T-cell (primary cell): ENCODE results near the gene SELPLG. TPM values are rescaled to one million over a fixed set of nuclear protein-coding genes. Genes with fewer than 3 reads are reported as not detected.

Experiments
- ATAC-seq, 4 experiments: fragments of 200-7000 bp in 3 of 4; fragments of 150-1000 bp in 1 of 4; cut with Tn5 transposase; replicated peaks in 1 of 4; 1 replicate in 3 of 4; 2 replicates in 1 of 4; pipeline ENCODE4 v1.10.0; 2021; ENCODE audit warnings: moderate library complexity in 3 of 4, mild to moderate bottlenecking in 2 of 4, moderate number of reproducible peaks in 1 of 4
- CTCF ChIA-PET, 2 donors: fragments of 300-600 bp; sonication (Branson Sonifier 250); formaldehyde crosslinking; loops; one replicate each; lab custom pipeline; 2022; ENCODE audit warnings: antibody characterized with exemption in 2 of 2; lab: Charles Lee
- POLR2A ChIA-PET, 2 donors: fragments of 300-600 bp; sonication (Branson Sonifier 250); formaldehyde crosslinking; loops; one replicate each; lab custom pipeline; 2022; ENCODE audit warnings: antibody characterized with exemption in 2 of 2; lab: Charles Lee
- DNase-seq, 35 experiments: peaks; one replicate each; pipeline versions ENCODE4 v3.0.0 to v3.0.0-alpha.2; 2013 to 2023
- H3K27ac ChIP-seq: one replicate; pipeline ENCODE4 v1.5.1; 2013; ENCODE audit warnings: low read length
- H3K27me3 ChIP-seq, 2 experiments: replicated peaks in 1 of 2; 1 replicate in 1 of 2; 2 replicates in 1 of 2; pipeline versions ENCODE4 v1.6.1 to v1.7.0; 2013; ENCODE audit warnings: low read length in 1 of 2, mixed read lengths in 1 of 2; ENCODE audit not compliant: control insufficient read depth in 2 of 2, insufficient read depth in 2 of 2; ENCODE audit errors: extremely low read depth in 1 of 2
- H3K36me3 ChIP-seq, 2 donors: 1 replicate in 1 of 2; 2 replicates in 1 of 2; pipeline versions ENCODE4 v1.6.1 to v1.7.0; 2013; ENCODE audit warnings: low read length in 1 of 2; ENCODE audit not compliant: control insufficient read depth in 2 of 2, insufficient read depth in 1 of 2; ENCODE audit errors: extremely low read depth in 1 of 2
- H3K4me1 ChIP-seq, 2 experiments: 1 replicate in 1 of 2; 2 replicates in 1 of 2; pipeline versions ENCODE4 v1.6.1 to v1.7.0; 2013; ENCODE audit warnings: low read length in 2 of 2, mixed read lengths in 1 of 2; ENCODE audit not compliant: insufficient read depth in 2 of 2, control insufficient read depth in 1 of 2; ENCODE audit errors: extremely low read depth in 1 of 2
- H3K4me3 ChIP-seq, 2 donors: 1 replicate in 1 of 2; 2 replicates in 1 of 2; pipeline versions ENCODE4 v1.5.1 to v1.7.0; 2013; ENCODE audit warnings: mild to moderate bottlenecking in 2 of 2, low read length in 1 of 2, moderate library complexity in 1 of 2; ENCODE audit not compliant: control insufficient read depth in 1 of 2; ENCODE audit errors: extremely low read depth in 1 of 2
- H3K9me3 ChIP-seq: 2 replicates; pipeline ENCODE4 v1.7.0; 2013
- H3K27ac Mint-ChIP-seq, 2 donors: one replicate each; pipeline ENCODE4 v1.8.0; 2020 to 2021; ENCODE audit warnings: mild to moderate bottlenecking in 2 of 2, mixed read lengths in 2 of 2
- H3K27me3 Mint-ChIP-seq, 2 donors: one replicate each; pipeline ENCODE4 v1.8.0; 2021 to 2022; ENCODE audit warnings: mixed read lengths in 2 of 2
- H3K36me3 Mint-ChIP-seq: one replicate; pipeline ENCODE4 v1.8.0; 2021; ENCODE audit warnings: mixed read lengths
- H3K4me1 Mint-ChIP-seq, 3 donors: one replicate each; pipeline ENCODE4 v1.8.0; 2020 to 2022; ENCODE audit warnings: mixed read lengths in 3 of 3, mild to moderate bottlenecking in 1 of 3
- H3K4me3 Mint-ChIP-seq, 3 donors: one replicate each; pipeline ENCODE4 v1.8.0; 2020 to 2022; ENCODE audit warnings: mild to moderate bottlenecking in 3 of 3, mixed read lengths in 3 of 3, moderate library complexity in 3 of 3
- H3K9me3 Mint-ChIP-seq, 3 donors: one replicate each; pipeline ENCODE4 v1.8.0; 2020 to 2022; ENCODE audit warnings: mixed read lengths in 3 of 3
- WGBS: methylation state at CpG from one replicate; pipeline ENCODE4 v1.1.5; 2013; ENCODE audit warnings: missing lambda C conversion rate; ENCODE audit not compliant: insufficient coverage; 5-methylcytosine and 5-hydroxymethylcytosine counted together
- total RNA-seq, 35 experiments: library from RNA in 6 of 35; stranded (reverse) in 6 of 35; fragments of 120-200 nt in 1 of 35; gene quantifications; one replicate each; pipeline versions ENCODE4 v1.2.1 to v1.2.4 and lab custom pipeline; 2013 to 2026

SELPLG gene
- total RNA-seq, 5 donors from 2014 or later (not counting 1 experiment from before 2014, with no cell fraction given) = 102 to 220 (median 215) TPM

- H3K27me3 Mint-ChIP-seq = no peaks in the 10 kb centered on the region
- Histone ChIP-seq H3K27me3 (peaks cover 0 to 23% of the 10 kb centered on the region in 2 experiments), H3K4me3 (no peak overlapping the region), H3K9me3 (no peaks in the 10 kb centered on the region), H3K4me1 (no peaks in the 10 kb centered on the region), H3K36me3 (no peaks in the 10 kb centered on the region), H3K27ac (no peak overlapping the region)
- no peak overlapping the region for H3K27ac Mint-ChIP-seq
- CTCF ChIA-PET = interaction anchor here in 1 of 2 donors (0.6 kb wide), 1 partner anchor 369 kb away, joined by 4 read pairs; no protein-coding TSS in a partner anchor
- no peak for ATAC-seq
- H3K36me3 Mint-ChIP-seq = no peaks in the 10 kb centered on the region
- WGBS = 81% methylated on average over 5 of the region's 15 CpGs
- no peaks in the 10 kb centered on the region for H3K4me1 Mint-ChIP-seq
- POLR2A ChIA-PET = interaction anchor here (0.6 kb wide), 3 partner anchors 51 to 1537 kb away, joined by 3 to 8 read pairs (median 4); no protein-coding TSS in a partner anchor
- H3K9me3 Mint-ChIP-seq = no peaks in the 10 kb centered on the region
- DNase-seq = no peak
- no peak overlapping the region for H3K4me3 Mint-ChIP-seq
These were observed 44.5 kb downstream of the SELPLG start for GRCh38 chr12:108589028-108589839.

- ChIA-PET POLR2A (no interaction called here), CTCF (no interaction called here)
- H3K27me3 ChIP-seq = peaks cover 0 to 23% of the 10 kb centered on the region in 2 experiments
- H3K9me3 ChIP-seq = no peaks in the 10 kb centered on the region
- H3K4me3 ChIP-seq = no peak overlapping the region
- DNase-seq (no peak), ATAC-seq (no peak)
- no peaks in the 10 kb centered on the region for H3K27me3 Mint-ChIP-seq
- no peaks in the 10 kb centered on the region for H3K36me3 Mint-ChIP-seq
- no peak overlapping the region for H3K27ac Mint-ChIP-seq
- no CpG with 5 or more reads among the region's 4 CpGs for WGBS
- no peaks in the 10 kb centered on the region for H3K9me3 Mint-ChIP-seq
- H3K36me3 ChIP-seq = no peaks in the 10 kb centered on the region
- no peak overlapping the region for H3K4me3 Mint-ChIP-seq
- H3K27ac ChIP-seq = no peak overlapping the region
- no peaks in the 10 kb centered on the region for H3K4me1 Mint-ChIP-seq
- H3K4me1 ChIP-seq = no peaks in the 10 kb centered on the region
These were observed 45.9 kb downstream of the SELPLG start for GRCh38 chr12:108587826-108588225.

- ChIA-PET CTCF (no interaction called here), POLR2A (no interaction called here)
- Mint-ChIP-seq H3K4me3 (no peak overlapping the region), H3K4me1 (no peaks in the 10 kb centered on the region), H3K36me3 (no peaks in the 10 kb centered on the region), H3K27me3 (no peaks in the 10 kb centered on the region), H3K27ac (no peak overlapping the region), H3K9me3 (no peaks in the 10 kb centered on the region)
- no peaks in the 10 kb centered on the region for H3K4me1 ChIP-seq
- H3K4me3 ChIP-seq = no peak overlapping the region
- ATAC-seq = no peak
- H3K36me3 ChIP-seq = no peaks in the 10 kb centered on the region
- no peaks in the 10 kb centered on the region for H3K9me3 ChIP-seq
- DNase-seq = no peak
- H3K27ac ChIP-seq = no peak overlapping the region
- H3K27me3 ChIP-seq = peaks cover 0 to 23% of the 10 kb centered on the region in 2 experiments
- 83% methylated on average over 7 of the region's 11 CpGs for WGBS
These were observed 47.4 kb downstream of the SELPLG start for GRCh38 chr12:108586306-108586705.

DNA sequence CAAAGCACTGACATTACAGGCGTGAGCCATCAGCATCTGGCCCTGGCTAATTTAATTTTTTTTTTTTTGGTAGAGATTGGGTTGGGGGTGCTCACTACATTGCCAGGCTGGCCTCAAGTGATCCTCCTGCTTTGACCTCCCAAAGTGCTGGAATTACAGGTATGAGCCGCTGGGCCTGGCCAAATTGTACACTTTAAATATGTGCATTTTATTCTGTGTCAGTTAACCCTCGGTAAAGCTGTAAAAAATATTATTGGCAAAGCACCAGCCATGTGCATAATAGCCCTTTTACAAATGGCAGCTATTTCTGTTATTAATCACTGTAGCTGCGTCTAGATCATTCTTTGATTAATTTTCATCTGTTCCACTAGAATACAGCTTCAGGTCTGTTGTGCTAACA is 47.8 kb downstream of the SELPLG start:
- Histone ChIP-seq H3K4me1 (no peaks in the 10 kb centered on the region), H3K36me3 (no peaks in the 10 kb centered on the region), H3K4me3 (no peak overlapping the region), H3K9me3 (no peaks in the 10 kb centered on the region), H3K27me3 (peaks cover 0 to 23% of the 10 kb centered on the region in 2 experiments), H3K27ac (no peak overlapping the region)
- ATAC-seq = no peak
- ChIA-PET CTCF (no interaction called here), POLR2A (no interaction called here)
- no peaks in the 10 kb centered on the region for H3K9me3 Mint-ChIP-seq
- DNase-seq = no peak
- H3K4me3 Mint-ChIP-seq = no peak overlapping the region
- 83% methylated on average over 1 of the region's 4 CpGs for WGBS
- no peaks in the 10 kb centered on the region for H3K4me1 Mint-ChIP-seq
- H3K27me3 Mint-ChIP-seq = no peaks in the 10 kb centered on the region
- no peaks in the 10 kb centered on the region for H3K36me3 Mint-ChIP-seq
- H3K27ac Mint-ChIP-seq = no peak overlapping the region

- H3K27me3 Mint-ChIP-seq = no peaks in the 10 kb centered on the region
- H3K9me3 Mint-ChIP-seq = no peaks in the 10 kb centered on the region
- peaks cover 0 to under 1% (median under 1%) of the 10 kb centered on the region in 3 donors for H3K4me1 Mint-ChIP-seq
- Histone ChIP-seq H3K4me3 (no peak overlapping the region), H3K27ac (no peak overlapping the region), H3K27me3 (peaks cover 0 to 19% of the 10 kb centered on the region in 2 experiments), H3K4me1 (no peaks in the 10 kb centered on the region), H3K36me3 (no peaks in the 10 kb centered on the region), H3K9me3 (no peaks in the 10 kb centered on the region)
- ChIA-PET CTCF (no interaction called here), POLR2A (no interaction called here)
- H3K27ac Mint-ChIP-seq = no peak overlapping the region
- no peak for DNase-seq
- H3K4me3 Mint-ChIP-seq = no peak overlapping the region
- no peak for ATAC-seq
- 75% methylated on average over 1 of the region's 3 CpGs for WGBS
- no peaks in the 10 kb centered on the region for H3K36me3 Mint-ChIP-seq
These were observed 49.1 kb downstream of the SELPLG start for GRCh38 chr12:108584456-108585065.

- ChIA-PET POLR2A (no interaction called here), CTCF (no interaction called here)
- no peak overlapping the region for H3K27ac ChIP-seq
- Mint-ChIP-seq H3K27ac (no peak overlapping the region), H3K4me1 (peaks cover 0 to 6% (median 3%) of the 10 kb centered on the region in 3 donors), H3K27me3 (no peaks in the 10 kb centered on the region), H3K36me3 (no peaks in the 10 kb centered on the region), H3K9me3 (peaks cover 0 to 2% (median 0%) of the 10 kb centered on the region in 3 donors), H3K4me3 (no peak overlapping the region)
- ATAC-seq (no peak), DNase-seq (no peak)
- H3K4me3 ChIP-seq = no peak overlapping the region
- no peaks in the 10 kb centered on the region for H3K4me1 ChIP-seq
- 84% methylated on average over 6 of the region's 7 CpGs for WGBS
- H3K27me3 ChIP-seq = peaks cover 0 to 13% of the 10 kb centered on the region in 2 experiments
- no peaks in the 10 kb centered on the region for H3K36me3 ChIP-seq
- H3K9me3 ChIP-seq = no peaks in the 10 kb centered on the region
These were observed 49.7 kb downstream of the SELPLG start for GRCh38 chr12:108583991-108584390.
